ENCODE data around the gene RAB27B.

Gene RAB27B

GRCh38 chr18:54909538-54909937 lies 81.3 kb downstream of the RAB27B start:
- DNase-seq (ENCODE audit: low spot score) = no peak
- in situ Hi-C loops (cut with MboI; ENCODE audit: low pct_unique_long_range_greater_than_20kb, low sequenced_read_pairs, unreplicated experiment) = no loop called here
- TF ChIP-seq, protein P1, sequence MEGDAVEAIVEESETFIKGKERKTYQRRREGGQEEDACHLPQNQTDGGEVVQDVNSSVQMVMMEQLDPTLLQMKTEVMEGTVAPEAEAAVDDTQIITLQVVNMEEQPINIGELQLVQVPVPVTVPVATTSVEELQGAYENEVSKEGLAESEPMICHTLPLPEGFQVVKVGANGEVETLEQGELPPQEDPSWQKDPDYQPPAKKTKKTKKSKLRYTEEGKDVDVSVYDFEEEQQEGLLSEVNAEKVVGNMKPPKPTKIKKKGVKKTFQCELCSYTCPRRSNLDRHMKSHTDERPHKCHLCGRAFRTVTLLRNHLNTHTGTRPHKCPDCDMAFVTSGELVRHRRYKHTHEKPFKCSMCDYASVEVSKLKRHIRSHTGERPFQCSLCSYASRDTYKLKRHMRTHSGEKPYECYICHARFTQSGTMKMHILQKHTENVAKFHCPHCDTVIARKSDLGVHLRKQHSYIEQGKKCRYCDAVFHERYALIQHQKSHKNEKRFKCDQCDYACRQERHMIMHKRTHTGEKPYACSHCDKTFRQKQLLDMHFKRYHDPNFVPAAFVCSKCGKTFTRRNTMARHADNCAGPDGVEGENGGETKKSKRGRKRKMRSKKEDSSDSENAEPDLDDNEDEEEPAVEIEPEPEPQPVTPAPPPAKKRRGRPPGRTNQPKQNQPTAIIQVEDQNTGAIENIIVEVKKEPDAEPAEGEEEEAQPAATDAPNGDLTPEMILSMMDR (IDR thresholded peaks at IDR 0.05; ENCODE audit: extremely low read depth, insufficient read depth, missing control alignments) = no peak

DNA sequence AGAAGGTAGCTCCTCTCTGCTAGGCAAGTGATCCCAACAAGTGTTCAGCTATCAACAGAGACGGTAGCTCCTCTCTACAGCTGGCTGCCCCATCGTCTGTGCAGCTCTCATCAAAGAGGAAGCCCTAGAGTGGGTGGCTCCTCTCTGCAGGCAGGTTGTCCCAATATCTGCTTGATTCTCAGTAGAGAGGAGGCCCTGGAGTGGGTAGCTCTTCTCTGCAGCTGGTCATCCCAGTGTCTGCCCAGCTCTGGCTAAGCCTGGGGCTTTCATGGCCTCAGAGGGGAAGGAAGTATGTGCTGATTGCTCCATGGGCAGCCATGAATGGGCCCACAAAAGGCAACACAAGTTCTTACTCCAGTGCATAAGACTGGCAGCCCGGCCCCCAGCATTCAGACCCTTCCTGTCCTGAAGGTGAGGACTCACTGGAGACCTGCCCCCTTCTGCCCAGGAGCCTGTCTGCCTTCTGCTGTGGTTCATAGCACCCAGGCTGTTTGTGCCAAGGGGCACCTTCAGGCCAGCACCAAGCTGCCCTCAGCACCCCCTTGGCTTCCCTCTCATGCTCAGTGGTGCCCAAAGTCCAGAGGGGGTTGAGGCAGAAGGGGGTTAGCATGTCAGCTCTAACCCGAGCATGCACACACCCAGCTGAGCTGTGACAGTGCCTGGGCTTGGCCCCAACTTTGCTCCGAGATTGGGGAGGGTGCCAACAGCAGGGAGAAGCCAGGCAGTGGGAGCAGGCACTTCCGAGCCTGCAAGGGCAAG lies 82.1 kb downstream of the RAB27B start:
- TF ChIP-seq, protein P1 (IDR thresholded peaks at IDR 0.05; ENCODE audit: extremely low read depth, insufficient read depth, missing control alignments) = no peak

GRCh38 chr18:54911551-54911950 lies 83.3 kb downstream of the RAB27B start:
- TF ChIP-seq, protein P1 (IDR thresholded peaks at IDR 0.05; ENCODE audit: extremely low read depth, insufficient read depth, missing control alignments) = no peak
- no peak for DNase-seq (ENCODE audit: low spot score)
- in situ Hi-C loops (cut with MboI; ENCODE audit: low pct_unique_long_range_greater_than_20kb, low sequenced_read_pairs, unreplicated experiment) = no loop called here

More for the DNA sequence above, 82.1 kb downstream of the RAB27B start:
- in situ Hi-C loops (cut with MboI; ENCODE audit: low pct_unique_long_range_greater_than_20kb, low sequenced_read_pairs, unreplicated experiment) = no loop called here
- no peak for DNase-seq (ENCODE audit: low spot score)

- TF ChIP-seq, protein P1 (IDR thresholded peaks at IDR 0.05; ENCODE audit: extremely low read depth, insufficient read depth, missing control alignments) = no peak
Observed at GRCh38 chr18:54914816-54915215, 86.5 kb downstream of the RAB27B start.

DNA sequence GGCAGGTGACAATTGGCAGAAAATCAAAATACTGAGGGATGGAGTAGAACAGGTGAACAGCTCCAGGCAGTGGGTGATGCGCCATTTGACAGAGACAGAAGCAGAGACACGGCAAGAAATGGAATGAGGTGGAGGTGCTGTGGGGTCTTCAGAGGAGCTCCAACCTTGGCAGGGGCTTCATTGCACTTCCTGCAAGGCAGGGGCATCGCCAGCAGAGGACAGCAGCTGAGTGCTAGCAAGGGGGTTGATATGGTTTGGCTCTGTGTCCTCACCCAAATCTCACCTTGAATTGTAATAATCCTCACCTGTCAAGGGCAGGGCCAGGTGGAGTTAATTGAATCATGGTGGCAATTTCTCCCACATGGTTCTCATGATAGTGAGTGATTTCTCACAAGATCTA lies 88.2 kb downstream of the RAB27B start:
- in situ Hi-C loops (cut with MboI; ENCODE audit: low pct_unique_long_range_greater_than_20kb, low sequenced_read_pairs, unreplicated experiment) = no loop called here
- TF ChIP-seq, protein P1 (IDR thresholded peaks at IDR 0.05; ENCODE audit: extremely low read depth, insufficient read depth, missing control alignments) = peak; percentile 23
- no peak for DNase-seq (ENCODE audit: low spot score)

More at GRCh38 chr18:54914816-54915215, 86.5 kb downstream of the RAB27B start:
- no peak for DNase-seq (ENCODE audit: low spot score)
- in situ Hi-C loops (cut with MboI; ENCODE audit: low pct_unique_long_range_greater_than_20kb, low sequenced_read_pairs, unreplicated experiment) = no loop called here

GRCh38 chr18:54918060-54918459 lies 89.8 kb downstream of the RAB27B start:
- in situ Hi-C loops (cut with MboI; ENCODE audit: low pct_unique_long_range_greater_than_20kb, low sequenced_read_pairs, unreplicated experiment) = no loop called here

More at GRCh38 chr18:54918060-54918459, 89.8 kb downstream of the RAB27B start:
- TF ChIP-seq, protein P1 (IDR thresholded peaks at IDR 0.05; ENCODE audit: extremely low read depth, insufficient read depth, missing control alignments) = no peak
- DNase-seq (ENCODE audit: low spot score) = no peak
